Measurements from ENCODE around the gene SSB. TPM values are rescaled to one million over a fixed set of nuclear protein-coding genes. Genes with fewer than 3 reads are reported as not detected.
"Not testable (repeated sequence)": the region's sequence is repeated elsewhere in the genome, so short reads cannot be mapped to it uniquely, and the experiment has no call there.

The SSB gene
- total RNA-seq, result 74.6 TPM

DNA sequence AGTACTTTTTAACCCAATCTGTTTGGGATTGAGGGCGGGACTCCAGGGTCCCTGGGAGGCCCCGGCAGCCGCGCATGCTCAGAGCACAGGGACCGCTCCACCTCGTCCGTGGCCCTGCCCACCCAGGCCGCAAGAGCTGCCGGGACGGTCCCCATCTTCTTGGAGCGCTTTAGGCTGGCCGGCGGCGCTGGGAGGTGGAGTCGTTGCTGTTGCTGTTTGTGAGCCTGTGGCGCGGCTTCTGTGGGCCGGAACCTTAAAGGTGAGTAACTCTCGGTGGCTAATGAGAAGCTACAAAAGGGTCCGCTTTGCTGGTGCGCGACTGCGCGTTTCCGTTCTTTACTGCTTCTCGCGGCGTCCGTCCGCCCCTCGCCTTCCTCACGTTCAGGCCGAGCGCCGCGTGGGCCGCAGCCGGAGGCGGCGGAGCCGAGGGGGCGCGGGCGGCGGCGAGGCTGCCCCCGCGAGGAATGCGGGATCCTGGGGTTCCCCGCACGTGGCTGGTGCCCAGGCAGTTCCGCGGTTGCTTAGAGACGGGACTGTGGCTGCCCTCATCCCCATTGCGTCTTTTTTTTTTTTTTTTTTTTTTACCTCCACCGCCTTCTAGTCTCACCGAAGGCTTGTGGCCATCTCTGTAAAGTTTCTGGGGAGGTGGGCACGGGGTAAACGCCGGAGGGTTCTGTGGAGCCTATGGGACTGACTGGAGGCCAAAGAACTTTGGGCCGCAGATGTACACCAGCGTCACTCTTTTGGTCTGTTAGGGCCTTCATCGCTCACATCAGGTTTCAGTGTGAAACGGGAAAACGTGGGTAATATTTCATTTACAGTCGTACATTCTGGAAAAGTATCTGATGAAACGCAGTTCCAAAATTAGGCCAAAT, at the start of gene SSB:
SSB (plus strand) TSS at position 154 of the 875 bp plus-strand sequence. CDS start 2,090 bp downstream, outside the sequence.
- ATAC-seq (peak; percentile 99), DNase-seq (ENCODE audit: low spot score) (peak; percentile 93)
- intact Hi-C loops (cut with DNase I), result no loop called here

DNA sequence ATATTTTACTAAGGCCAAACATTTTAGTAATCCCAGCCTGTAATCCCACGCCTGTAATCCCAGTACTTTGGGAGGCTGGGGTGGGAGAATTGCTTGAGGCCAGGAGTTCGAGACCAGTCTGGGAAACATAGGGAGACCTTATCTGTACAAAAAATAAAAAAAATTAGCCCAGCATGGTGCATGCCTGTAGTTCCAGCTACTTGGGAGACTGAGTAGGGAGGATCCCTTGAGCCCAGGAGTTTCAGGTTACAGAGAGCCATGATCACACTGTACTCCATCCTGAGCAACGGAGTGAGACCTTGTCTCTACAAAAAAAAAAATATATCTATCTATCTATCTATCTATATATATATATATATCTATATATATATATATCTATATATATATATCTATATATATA, 45.9 kb upstream of the SSB start:
- no peak for ATAC-seq
- intact Hi-C loops (cut with DNase I), result no loop called here
- no peak for DNase-seq (ENCODE audit: low spot score)

DNA sequence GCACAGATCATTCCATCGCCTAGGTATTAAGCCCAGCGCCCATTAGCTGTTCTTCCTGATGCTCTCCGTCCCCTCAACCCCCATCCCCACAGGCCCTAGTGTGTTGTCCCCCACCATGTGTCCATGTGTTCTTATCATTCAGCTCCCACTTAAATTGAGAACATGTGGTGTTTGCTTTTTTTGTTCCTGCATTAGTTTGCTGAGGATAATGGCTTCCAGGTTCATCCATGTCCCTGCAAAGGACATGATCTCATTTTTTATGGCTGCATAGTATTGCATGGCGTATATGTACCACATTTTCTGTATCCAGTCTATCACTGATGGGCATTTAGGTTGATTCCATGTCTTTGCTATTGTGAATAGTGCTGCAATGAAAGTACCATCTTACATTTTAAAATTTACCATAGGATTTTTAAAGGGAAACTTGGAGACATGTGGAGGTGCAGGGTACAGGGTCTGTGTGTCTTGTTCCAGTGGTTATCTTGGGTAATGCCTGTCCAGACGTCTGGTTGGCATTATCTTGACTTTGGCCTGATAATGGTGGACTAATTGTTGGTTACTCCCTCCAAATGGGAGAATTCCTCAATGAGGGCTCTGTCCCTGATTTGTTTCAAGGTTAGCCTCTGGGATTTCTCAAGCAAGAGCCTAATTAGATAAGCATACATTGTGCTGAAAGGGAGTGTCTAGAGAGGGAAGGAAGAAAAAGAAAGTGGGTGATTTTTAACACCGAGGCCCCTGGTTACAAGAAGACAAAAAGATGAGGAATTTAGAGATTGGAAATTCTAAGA, 43.4 kb upstream of the SSB start:
- intact Hi-C loops (cut with DNase I), result no loop called here
- DNase-seq (ENCODE audit: low spot score), result no peak
- ATAC-seq, result no peak

DNA sequence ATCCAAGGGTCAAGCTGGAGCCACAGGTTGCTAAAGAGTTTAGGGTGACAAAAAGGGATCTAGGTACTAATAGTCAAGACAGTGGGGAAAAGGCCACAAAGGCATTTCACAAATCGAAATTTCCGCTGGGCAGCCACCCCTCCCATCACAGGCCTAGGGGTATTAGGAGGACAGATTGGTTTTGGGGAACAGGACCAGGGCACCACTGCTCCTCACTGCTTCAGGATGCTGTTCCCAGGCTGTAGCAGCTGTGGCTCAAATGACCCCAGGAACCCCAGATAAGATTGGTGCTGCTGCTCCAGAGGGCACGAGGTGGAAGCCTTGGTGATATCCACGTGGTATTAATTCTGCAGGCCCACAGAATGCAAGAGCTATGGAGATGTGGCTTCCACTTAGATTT, 42.3 kb upstream of the SSB start:
- ATAC-seq, result no peak
- no peak for DNase-seq (ENCODE audit: low spot score)
- intact Hi-C loops (cut with DNase I), result no loop called here

DNA sequence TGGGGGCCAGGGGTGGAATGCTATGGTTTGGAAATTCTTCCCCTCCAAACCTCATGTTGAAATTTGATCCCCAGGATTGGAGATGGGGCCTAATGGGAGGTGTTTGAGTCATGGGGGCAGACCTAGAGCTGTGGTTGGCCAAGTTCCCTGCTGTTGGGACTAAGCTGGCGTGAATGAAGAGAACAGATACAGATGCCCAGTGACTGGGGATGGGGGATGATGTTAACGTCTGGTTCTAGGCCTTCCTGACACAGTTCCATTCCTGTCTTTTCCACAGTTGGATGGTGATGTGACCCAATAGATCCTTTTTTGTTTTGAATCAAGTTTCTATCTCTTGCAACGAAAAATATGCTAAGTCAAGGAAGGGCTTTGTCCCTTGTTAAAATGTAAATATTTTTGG, 41.3 kb upstream of the SSB start:
- DNase-seq (ENCODE audit: low spot score) (no peak), ATAC-seq (no peak)
- intact Hi-C loops (cut with DNase I), result no loop called here

DNA sequence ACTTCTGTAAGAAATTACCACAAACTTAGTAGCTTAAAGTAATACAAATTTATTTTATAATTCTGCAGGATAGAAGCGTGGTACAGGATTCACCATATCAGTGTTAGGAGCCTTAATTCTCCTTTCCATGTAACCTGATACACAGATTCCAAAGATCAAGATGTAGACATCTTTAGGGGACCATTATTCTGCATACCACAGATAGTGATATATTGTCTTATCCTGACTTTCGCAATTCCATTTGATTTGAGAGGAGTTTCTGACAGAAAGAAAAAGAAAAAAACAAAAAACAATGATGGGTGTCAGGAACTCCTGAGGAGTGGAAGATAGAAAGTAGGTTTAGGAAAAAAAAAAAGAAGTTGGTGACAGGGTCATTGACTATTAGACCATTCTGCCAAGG, 40.9 kb upstream of the SSB start:
- intact Hi-C loops (cut with DNase I), result no loop called here
- ATAC-seq (no peak), DNase-seq (ENCODE audit: low spot score) (no peak)

DNA sequence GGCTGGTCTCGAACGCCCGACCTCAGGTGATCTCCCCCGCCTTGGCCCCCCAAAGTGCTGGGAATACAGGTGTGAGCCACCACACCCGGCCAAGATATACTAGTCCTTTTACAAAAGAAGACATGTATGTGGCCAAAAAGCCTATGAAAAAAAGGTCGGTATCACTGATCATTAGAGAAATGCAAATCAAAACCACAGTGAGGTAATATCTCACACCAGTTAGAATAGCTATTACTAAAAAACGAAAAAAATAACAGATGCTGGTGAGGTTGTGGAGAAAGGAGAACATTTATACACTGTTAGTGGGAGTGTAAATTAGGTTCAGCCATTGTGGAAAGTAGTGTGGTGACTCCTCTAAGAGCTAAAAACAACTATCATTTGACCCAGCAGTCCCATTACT, 38.7 kb upstream of the SSB start:
- ATAC-seq (no peak), DNase-seq (ENCODE audit: low spot score) (no peak)
- intact Hi-C loops (cut with DNase I), result no loop called here

DNA sequence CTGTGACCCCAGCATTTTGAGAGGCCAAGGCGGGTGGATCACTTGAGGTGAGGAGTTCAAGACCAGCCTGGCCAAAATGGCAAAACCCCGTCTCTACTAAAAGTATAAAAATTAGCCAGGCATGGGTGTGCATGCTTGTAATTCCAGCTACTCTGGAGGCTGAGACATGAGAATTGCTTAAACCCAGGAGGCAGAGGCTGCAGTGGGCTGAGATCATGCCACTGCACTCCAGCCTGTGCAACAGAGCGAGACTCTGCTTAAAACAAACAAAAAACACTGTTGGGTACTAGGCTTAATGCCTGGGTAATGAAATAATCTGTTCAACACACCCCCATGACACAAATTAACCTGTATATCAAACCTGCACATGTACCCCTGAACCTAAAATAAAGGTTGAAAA, 37.9 kb upstream of the SSB start:
- intact Hi-C loops (cut with DNase I); ATAC-seq; DNase-seq (ENCODE audit: low spot score): not testable (repeated sequence)

DNA sequence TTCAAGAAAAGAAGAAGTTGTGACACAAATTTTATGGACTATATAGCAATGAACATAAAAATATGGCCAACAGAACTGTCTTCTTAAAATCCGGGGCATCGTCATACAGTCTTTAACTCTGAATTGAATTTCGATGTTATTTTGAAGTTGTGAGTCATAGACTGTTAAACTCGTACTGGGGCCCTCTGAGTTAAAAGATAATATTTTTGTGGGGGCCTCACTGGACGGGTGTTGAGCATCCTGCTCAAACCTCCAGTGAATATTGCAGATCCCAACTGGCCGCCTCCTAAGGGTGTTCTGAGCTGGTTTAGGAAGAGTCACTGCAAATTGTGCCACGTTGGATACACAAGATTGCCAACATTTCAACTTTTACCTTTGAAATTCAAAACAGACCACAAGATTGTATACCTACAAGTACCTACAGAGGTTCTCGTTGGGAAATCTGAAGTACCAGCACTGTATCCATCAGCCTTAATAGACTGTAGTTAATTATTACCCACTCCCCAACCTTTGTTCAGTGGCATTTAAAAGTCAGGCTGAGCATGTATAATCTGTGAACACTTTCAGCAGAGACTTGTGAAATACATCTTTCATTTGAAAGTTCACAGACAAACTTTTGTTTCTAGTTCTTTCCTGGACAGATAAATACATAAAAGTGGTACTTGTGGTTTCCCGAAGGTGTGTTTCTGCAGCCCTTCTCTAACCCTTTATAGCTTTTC, 37.3 kb upstream of the SSB start:
- DNase-seq (ENCODE audit: low spot score) (no peak), ATAC-seq (no peak)
- intact Hi-C loops (cut with DNase I), result no loop called here

DNA sequence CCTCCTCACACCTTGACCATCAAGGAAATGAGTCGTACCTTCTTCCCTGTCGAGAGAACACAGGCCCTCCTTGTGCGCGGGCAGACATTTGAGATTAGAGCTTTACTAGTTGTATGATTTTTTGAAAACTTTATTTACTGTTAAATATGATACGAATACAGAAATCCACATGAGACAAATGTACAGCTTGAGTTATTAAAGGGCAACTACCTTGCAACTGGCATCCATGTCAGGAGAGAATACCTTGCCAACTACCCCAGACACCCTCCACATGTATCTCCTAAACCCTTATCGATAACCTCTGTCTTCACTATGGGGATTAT, 36.7 kb upstream of the SSB start:
- ATAC-seq (no peak), DNase-seq (ENCODE audit: low spot score) (no peak)
- intact Hi-C loops (cut with DNase I), result no loop called here

DNA sequence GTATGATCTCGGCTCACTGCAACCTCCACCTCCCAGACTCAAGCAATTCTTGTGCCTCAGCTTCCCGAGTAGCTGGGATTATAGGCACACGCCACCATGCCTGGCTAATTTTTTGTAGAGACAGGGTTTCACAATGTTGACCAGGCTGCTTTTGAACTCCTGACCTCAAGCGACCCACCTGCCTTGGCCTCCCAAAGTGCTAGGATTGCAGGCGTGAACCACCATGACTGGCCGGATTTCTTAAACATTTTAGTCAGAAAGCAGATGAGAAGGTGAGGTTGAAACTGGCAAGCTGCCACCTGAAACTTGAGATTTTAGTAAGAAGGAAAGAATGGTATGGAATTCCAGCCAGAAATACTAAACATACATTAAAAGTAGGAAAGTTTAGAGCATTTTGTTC, 33.1 kb upstream of the SSB start:
- DNase-seq (ENCODE audit: low spot score) (no peak), ATAC-seq (no peak)
- intact Hi-C loops (cut with DNase I), result no loop called here

DNA sequence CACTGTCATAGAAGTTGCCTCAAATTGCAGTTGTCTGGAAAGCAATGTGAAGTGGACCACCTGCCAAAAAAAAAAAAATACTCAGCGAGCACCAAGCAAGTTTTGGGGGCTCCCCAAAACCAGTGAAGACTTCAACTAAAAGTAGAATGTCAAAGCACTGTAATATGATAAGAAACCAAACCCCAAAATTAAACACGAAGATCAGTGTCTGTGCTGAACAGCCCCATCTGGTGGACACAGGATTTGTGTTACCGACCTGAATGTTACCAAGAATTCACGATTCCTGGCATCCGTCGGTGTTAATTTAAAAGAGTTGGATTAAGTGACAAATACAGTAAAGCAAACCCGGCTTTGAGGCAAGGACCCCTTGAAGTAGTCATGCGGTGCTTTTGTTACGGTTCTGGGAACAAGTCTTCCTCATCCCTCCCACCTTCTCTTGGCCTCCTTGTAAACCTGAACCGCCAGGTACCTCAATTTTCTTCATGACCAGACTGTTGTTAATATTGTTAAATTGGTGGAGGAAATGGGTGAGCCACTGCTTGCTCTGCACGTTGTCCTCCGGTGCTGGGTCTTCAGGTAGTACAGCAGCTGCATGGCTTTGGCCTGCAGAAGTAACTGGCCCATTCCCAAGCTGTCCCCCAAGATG, 31.3 kb upstream of the SSB start:
- DNase-seq (ENCODE audit: low spot score) (peak; percentile 73), ATAC-seq (peak; percentile 71)
- intact Hi-C loops (cut with DNase I), result no loop called here

DNA sequence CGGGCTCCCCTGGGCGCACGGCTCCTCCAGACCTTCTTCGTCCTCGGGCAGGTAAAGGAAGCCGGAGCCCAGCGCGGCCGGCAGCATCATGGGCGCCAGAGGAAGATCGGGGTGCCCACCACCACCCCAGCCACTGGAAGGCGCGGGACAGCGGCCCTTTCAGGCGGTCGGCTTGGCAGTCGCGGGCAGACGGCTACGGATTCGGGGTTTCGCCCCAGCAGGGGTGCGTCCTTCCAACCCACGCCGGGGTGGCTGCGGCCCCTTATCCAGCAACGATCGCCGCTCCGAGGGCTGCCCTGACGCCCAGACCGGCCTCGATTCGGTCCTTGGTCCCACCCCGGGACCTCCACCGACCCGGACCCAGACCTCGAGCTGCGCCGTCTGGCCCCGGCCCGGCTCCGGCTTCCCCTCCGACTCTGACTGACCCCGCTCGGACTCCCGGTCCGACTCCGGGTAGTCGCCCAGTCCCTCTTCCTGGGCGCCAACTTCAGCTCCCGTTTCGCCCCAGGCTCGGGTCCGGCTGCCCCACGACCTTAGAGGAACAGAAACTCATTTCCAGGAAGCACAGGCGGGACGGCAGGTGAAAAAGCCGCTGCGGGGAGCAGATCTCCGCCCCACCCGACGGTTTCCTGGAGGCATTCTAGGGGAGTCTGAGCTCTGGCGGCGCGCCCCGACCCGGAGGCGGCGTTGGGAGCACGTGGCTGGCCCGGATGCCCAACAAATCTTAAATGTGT, 30.2 kb upstream of the SSB start:
- ATAC-seq (peak; percentile 59), DNase-seq (ENCODE audit: low spot score) (no peak)
- intact Hi-C loops (cut with DNase I), result no loop called here

DNA sequence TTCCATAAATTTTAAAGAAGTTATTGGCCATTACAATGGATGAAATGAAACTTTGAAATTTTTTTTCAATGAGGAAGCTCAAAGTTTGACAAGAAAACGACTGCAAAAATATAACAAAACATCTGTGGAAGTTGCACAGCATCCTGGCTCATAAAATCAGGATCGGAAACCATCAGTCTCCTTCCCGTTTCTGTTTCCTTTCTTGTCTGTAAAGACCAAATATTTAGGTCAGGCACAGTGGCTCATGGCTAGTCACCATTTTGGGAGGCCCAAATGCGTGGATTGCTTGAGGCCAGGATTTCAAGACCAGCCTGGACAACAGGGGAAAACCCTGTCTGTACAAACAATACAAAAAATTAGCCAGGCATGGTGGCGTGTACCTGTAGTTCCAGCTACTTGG, 27.6 kb upstream of the SSB start:
- ATAC-seq, result no peak
- no peak for DNase-seq (ENCODE audit: low spot score)
- intact Hi-C loops (cut with DNase I), result no loop called here

DNA sequence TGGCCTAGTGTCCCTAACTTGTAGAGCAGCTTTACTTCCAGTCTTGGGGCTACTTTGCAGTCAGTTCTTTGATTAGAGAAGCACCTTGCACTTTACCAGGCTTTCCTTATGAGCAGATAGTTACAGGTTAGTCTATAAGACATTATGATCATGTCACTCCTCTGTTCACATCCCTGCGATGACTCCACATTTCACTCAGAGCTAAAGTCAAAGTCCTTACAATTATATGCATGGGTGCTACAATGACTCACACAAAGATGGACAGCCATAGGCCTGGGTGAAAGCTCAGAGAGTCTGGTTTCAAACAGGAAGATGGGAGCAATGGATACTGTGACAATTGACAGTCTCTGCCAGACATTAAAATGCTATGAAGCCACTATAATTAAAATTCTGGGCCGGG, 27.1 kb upstream of the SSB start:
- intact Hi-C loops (cut with DNase I), result no loop called here
- ATAC-seq, result no peak
- DNase-seq (ENCODE audit: low spot score), result no peak

DNA sequence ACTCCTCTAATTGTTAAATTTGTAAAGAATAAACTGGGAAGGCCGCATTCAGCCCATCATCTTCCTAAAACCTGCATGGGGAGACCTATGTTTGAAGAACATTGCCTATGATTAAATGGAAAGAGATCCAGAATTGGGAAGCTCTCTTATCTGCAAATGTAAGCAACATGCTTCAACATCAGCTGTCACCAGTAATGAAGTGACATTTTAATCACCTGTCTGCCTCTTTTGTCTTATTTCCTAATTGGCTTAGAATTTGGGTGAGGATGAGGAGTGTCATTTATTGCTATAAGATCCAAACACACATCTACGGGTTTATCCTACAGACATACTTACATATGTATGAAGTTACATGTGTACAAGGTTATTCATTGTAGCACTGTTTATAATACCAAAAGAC, 26.0 kb upstream of the SSB start:
- DNase-seq (ENCODE audit: low spot score) (no peak), ATAC-seq (no peak)
- intact Hi-C loops (cut with DNase I), result no loop called here

DNA sequence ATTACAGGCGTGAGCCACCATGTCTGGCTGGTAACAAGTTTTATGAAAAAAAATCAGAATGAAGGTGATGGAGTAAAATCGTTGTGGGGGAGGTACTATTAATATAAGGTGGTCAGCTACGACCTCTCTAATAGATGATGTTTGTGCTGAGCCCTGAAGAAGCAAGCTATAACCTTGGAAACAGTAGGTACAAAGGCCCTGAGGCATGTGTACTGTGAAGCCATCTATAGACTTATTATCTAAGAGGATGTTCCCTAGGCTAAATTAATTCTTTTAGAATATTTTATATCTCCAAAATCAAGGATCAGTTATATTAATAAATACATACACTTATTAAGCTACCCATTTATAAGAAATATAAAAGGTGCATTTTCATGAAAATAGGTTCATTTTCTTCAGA, 23.3 kb upstream of the SSB start:
- DNase-seq (ENCODE audit: low spot score), result no peak
- intact Hi-C loops (cut with DNase I), result no loop called here
- peak; percentile 13 for ATAC-seq

DNA sequence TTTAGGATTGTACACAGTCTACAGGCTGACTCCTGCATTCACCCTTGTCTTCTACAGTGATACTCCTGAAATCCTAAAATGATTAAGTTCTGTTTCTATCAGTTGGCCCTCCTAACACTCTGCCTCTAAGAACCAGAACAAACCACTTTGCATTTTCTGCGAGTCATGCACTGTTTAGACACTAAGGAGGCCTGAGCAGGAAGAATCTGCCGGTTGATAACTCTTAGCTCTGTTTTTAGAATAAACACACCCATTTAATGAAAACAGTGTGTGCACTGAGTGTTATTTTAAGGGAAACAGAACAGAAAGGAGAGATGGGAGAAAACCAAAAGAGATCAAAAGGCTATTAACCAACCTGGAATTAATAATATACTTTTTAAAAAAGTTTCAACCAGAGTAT, 22.9 kb upstream of the SSB start:
- DNase-seq (ENCODE audit: low spot score), result no peak
- peak; percentile 91 for ATAC-seq
- intact Hi-C loops (cut with DNase I), result no loop called here

DNA sequence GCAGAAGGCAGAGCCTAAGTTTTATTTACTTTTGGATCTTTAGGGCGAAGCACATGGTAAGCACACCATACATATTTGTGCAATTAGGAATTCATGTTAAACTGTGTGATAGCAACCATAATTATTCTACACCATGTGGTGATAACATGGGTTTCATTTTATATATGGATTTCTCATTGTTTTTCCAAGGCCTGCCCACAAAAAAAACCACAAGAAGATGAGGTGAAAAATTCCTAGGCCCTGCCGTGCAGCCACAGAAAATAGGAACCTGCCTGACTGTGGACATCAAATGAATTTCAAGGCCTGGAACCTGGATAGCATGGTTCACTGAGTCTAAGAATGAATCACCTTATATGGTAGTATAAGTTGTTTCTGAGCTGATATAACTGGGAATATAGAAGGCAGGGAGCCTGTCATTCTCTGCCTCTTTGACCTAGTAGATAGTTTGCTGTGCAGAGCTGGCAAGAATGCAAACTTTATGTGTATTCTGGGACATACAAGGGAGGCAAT, 22.4 kb upstream of the SSB start:
- DNase-seq (ENCODE audit: low spot score), result no peak
- intact Hi-C loops (cut with DNase I), result no loop called here
- peak; percentile 49 for ATAC-seq

Data from sciatic nerve (tissue), 2 donors.